ENCODE data around the gene RBCK1.

DNA sequence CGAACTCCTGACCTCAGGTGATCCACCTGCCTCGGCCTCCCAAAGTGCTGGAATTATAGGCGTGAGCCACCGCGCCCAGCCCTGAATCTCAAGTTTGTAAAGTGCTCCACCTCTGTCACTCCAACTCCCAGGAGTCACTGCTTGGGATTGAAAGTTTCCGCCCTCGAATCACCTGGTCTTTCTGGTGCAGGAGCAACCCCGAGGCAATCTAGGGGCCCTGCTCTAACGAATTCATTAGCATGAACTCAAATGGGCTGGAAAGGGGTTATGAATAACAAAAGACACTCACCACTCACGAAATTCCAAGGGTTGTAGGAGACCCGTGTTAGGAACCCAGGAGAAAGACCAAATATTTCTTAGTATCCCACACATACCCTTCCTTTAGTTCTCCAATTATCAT is 26.1 kb downstream of the RBCK1 start:
- TF ChIP-seq, protein P1, sequence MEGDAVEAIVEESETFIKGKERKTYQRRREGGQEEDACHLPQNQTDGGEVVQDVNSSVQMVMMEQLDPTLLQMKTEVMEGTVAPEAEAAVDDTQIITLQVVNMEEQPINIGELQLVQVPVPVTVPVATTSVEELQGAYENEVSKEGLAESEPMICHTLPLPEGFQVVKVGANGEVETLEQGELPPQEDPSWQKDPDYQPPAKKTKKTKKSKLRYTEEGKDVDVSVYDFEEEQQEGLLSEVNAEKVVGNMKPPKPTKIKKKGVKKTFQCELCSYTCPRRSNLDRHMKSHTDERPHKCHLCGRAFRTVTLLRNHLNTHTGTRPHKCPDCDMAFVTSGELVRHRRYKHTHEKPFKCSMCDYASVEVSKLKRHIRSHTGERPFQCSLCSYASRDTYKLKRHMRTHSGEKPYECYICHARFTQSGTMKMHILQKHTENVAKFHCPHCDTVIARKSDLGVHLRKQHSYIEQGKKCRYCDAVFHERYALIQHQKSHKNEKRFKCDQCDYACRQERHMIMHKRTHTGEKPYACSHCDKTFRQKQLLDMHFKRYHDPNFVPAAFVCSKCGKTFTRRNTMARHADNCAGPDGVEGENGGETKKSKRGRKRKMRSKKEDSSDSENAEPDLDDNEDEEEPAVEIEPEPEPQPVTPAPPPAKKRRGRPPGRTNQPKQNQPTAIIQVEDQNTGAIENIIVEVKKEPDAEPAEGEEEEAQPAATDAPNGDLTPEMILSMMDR (IDR thresholded peaks at IDR 0.05), result no peak
- TF ChIP-seq POLR2AphosphoS5 (IDR thresholded peaks at IDR 0.05) (no peak), EP300 (IDR thresholded peaks at IDR 0.05) (no peak), POLR2A (IDR thresholded peaks at IDR 0.05; ENCODE audit: low read depth) (no peak)

Data from esophagus muscularis mucosa (tissue), 4 donors.